NCI-H146 (cell line): ENCODE measurements around the gene SDC1.

Source experiments
- DNase-seq: peaks from one replicate; lab custom pipeline; 2025; lab: John Stamatoyannopoulos, UW

SDC1 gene

DNA sequence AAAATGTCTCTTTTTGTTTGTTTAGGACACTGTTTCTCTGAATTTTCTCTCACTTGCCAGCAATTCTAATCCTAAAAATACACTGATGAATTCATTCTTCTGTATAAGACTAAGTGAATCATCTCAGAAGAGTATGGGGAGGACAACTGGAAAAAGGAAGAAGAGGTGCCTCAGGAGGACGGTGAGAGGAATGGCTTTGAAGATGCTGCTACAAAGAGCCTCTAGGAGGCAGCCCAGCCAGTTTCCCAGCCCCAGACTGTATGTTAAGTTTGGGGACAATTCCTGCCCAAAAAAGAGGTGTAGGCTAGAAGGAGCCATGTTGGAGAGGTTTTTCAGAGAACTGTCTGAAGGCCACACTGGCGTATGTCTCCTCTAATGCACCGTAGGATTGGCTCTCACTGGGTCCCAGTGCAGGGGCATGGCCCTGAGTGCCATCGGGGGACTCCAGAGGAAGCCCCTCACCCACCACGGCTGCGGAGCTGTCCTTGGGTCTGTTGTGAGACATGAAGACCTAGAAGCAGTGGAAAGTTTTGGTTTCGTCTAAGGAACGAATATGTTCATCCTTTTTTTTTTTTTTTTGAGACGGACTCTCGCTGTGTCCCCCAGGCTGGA lies 3.1 kb upstream of the SDC1 start:
- DNase-seq, result no peak

DNA sequence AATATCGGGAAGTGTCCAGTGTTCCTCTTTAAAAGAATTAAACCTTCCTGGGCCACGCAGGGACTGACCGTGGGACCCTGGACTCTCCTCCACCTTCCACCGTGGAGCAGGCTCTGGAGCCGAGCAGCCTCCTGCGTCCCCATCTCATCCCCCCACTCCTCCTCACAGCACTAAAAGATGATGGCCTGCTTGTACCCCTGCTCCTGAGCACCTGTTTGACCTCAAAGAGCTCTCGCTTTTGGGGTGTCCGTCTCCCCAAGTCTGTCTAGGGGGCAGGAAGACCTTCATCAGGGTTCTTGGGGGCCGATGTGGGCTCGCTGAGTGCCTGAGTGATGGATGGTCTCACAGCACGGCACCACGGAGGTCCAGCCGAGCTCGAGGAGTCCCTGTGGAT lies 1.2 kb upstream of the SDC1 start:
- no peak for DNase-seq

DNA sequence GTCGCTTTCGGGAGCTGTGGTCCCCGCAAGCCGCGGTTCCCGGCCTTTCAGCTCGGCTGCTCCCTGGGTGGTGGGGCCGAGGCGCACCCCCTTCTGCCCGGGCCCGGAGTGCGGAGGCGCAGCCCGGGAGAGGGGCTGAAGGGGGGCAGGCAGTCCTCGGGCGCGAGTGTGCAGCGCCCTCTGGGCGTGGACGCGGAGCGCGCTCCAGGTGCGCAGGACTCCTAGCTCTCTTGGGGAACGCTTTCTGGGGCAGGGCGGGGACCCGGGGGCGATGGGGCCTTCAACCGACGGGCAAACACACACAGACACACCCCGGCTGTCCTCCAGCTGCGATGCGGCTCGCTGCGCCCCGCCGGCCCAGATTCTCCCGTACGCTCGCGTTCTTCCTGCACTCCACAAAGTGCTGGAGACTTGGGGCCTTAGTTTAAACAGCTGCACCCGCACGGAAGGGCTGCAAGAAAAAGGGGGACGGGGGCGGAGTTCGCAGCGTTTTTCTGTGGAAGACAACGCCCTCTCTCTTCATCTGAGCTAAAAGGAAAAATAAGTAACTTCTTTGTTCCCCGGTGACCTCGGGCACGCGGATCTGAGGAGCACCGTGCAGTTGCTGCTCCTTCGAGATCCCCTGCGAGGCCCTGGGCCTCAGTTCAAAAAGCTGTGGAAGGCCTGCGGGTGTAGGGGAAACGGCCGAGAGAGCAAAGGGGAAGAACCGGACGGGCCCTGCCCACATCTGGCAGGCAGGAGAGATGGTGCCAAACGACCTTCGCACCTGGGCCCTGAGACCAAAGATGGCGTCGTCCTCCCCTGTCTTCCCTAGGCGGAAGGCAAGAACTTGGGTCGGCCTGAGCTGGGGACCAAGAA lies 593 bp upstream of the SDC1 start:
- DNase-seq, result peak; percentile 84

DNA sequence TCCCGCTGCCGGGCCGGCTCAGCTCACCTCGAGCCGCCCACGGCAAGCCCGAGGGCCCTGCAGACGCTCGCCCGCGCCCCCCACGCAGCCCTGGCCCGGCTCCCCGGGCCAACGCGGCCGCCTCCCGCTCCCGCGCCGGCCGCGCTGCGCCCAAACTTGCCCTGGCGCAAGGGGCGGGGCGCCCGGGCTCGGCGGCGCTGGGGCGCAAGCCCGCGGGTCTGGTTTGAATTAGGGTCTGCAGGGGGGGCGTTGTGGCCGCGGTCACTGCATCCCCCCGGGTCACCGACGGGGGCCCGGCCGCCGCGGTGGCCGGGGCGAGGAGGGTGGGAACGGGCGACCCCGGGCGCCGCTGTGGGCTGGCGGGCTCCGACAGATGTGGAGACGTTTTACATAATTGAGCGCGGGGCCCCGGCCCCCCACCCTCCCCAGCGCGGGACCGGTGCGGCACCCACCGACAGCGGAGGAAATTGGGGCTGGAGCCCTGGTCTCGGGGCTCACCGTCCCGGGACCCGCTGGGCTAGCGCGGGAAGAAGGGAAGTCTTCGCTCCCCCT lies 690 bp downstream of the SDC1 start:
- peak; percentile 52 for DNase-seq

DNA sequence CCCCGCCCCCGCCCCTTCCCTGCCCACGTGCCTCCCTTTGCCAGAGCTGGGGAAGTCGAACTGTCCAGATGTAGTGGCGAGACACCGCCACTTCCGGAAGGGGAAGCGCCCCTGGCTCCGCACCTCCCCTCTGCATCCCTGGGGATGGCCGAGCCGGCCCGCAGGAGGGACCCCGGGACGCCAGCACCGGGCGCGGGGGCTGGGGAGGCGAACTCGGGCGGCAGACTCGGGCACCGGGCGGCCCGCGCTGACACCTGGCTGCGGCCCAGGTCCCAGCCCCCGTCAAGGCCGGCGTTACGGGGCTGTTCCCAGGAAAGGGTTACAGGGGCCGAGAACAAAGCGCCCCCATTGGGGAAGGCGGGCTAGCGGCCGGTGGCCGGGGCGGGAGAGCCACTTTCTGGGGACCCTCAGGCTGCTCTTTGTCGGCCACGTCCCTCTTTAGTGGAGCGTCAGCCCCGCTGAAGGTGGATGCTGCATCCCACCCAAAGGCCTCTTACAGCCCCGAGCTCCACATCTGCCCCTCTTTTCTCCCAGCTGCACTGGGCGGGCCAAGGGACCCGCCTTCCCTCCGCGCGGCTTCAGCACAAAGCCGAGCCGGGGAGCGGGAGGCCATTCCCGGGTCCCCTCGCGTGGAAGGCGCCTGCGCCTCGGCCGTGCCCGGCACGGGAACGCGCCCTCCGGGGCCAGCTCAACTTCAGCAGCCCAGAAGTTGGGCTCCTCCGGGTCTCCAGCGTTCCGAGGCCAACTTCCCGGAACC lies 1.3 kb downstream of the SDC1 start:
- DNase-seq, result peak; percentile 70

DNA sequence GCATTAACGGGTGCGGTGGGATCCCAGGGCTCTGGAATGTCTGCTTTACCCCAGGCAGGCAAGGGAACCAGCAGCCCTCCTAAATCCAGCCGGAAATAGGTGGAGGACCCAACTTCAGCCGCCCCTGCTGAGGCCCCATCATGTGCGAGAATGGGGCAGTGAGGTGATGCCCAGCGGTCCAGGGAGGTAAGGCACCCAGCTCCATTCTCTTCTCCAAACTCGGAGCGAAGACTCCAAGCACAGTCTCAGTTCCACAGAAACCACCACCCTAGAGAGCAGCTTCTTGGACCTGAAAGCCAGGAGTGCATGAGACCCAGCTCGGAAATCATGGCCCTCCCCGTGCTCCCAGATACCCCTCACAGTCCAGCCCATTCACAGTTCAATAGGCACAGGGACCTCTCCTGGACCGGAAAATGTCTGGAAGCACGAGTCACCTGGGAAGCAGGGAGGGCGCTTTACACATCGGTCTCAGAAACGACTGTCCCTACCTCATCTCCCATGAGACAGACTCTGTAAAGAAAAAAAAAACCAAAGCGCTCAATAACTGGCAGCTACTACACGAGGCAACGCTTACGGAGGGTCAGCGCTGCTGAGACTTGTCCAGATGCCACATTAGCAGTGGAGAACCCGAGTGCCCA lies 2.0 kb downstream of the SDC1 start:
- DNase-seq, result no peak

DNA sequence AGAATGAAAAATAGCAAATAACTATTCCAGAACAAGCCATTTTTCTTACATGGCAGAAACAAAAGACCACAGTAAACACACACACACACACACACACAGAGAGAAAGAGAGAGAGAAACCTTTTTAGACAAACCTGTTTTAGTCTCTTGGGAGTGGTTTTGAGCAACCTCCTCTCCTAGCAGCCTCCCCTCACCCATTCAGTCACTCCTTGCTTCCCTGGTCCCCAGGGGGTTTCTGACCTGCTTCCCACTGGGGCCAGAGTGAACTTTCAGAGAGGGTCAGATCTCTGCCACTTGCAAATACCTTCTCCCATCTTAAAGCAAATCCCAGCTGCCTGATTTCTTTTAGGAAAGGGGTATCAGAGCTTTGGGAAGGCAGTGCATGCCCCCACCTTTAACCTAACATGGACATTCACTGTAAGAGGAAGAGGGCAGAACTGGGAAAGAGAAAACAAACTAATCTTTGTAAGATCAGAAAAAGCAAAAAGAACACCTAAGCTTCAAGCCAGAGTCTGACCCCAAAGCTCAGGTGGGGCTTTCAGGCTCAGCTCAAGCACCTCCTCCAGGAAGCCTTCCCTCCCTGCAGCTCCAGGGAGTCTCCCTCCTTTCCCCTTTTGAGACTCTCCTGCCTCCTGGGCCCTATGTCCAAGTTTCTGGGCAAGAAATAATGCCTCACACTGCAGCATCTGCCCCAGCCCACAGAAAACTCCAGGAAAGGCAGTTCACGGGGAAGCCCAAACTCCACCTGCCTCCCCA lies 2.7 kb downstream of the SDC1 start:
- no peak for DNase-seq

DNA sequence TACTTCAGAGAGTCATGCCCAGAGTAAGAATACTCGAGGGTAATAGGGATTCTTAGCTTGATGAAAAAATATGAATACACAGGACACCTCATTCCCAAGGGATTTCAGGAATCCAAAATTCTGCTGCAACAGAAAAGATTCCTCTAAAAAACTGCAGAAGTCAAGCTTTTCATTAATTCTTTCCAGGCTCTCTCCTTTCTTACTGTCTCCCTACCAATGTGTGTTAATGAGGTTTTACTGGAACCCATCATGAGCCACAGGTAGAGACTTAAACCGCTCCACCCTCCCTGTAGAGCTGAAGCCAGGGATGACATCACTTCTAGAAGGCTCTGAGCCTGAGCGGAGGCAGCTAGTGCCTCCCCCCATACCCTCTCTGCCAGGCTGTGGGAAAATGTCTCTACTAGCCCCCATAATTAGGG lies 3.4 kb downstream of the SDC1 start:
- DNase-seq, result no peak

DNA sequence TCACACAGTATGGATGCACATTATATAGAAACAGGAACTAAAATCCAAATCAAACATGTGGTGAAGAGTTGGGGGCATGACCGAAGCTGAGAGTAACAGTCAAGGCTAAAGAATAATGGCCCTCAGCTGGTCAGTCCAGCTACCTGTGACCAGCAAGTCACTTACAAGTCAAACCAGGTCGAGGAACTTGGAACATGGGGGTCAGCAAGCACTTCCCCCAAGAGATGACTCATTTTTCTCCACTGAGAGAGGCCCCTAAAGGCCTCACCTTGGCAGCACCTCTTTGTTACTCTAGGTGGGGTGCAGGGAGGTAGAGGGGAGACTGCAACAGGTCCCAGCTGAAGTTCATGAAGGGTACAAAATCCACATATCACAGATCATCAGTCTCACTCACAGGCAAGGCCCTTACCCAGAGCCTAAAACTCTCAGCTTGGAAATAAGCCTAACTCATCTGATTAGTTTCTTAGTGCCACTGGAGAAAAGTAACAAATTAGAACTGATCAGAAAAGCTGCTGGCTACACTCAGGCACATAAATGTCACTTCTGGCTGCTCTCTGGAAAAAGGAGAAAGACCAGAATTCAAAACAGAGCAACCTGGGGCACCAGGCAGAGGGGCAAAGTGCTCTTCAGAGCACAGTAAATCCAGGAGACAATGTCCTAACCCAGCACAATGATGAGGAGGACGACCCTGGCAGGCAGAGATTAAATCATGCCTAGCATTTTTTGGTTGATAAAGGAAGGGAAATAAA lies 4.0 kb downstream of the SDC1 start:
- DNase-seq, result no peak

DNA sequence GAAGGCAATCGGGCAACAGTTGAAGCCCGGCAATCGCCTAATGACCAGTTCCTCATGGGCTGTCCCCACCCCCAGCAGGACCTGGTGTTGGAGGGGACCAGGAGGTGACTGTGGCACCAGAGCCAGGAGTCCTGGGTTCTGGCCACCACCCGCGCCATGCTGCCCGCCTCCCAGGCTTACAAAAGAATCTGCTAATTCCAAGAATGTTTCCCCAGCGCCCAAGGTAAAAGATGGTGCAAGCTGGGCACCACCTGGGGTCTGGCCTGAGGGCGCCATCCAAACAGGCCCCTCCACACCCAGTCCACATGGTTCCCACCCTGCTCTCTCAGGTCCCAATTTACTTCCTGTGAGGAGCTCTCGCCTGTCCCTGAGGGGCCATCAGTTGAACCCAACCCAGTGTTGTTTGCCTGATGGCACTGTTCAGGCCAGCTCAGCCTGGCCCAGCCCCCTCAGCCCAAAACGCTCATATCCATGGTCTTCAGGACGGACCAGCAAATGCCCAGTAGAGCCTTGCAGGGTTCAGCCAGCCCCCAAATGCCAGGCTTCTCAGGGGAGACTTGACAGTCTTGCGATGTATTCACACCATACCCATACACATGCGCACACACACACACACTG lies 5.1 kb downstream of the SDC1 start:
- no peak for DNase-seq

DNA sequence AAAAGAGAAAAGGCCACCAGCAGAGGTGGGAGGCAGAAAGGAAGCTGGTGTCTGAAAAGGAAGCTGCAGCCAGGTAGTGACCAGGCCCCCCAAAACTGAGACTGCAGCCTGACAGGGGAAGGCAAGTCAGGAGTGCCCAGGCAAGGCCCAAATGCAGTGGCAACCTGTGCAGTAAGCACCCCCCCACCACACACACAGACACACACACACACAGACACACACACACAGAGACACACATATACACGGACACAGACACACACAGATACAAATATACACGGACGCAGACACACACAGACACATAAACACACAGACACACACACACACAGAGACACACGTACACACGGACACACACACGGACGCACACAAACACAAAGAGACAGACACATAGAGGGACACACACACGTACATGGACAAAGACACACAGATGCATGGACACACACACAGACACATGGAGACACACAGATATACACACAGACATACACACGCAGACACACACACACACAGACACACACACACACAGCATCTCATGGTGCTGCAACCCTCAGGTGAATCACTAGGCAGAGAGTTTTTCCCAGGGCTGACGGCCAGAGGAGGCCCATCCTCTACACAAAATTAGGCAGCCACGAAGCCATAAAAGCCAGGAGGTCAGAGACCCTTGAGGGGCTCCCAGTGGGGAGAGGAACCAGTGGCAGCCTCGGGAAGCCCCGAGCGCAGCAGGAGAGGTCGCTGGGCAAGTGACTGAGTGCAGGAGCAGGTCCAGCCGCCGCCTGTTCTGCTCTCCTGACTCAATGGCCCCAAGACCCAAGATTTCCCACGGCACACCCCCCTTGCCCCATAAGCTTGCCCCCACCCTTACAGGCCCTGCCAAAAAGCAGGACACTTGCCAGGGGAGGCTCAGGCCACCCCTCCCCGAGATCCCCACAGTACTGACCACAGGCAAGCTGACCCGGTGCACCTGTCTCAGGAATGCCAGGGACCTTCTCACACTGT lies 6.3 kb downstream of the SDC1 start:
- DNase-seq, result no peak

DNA sequence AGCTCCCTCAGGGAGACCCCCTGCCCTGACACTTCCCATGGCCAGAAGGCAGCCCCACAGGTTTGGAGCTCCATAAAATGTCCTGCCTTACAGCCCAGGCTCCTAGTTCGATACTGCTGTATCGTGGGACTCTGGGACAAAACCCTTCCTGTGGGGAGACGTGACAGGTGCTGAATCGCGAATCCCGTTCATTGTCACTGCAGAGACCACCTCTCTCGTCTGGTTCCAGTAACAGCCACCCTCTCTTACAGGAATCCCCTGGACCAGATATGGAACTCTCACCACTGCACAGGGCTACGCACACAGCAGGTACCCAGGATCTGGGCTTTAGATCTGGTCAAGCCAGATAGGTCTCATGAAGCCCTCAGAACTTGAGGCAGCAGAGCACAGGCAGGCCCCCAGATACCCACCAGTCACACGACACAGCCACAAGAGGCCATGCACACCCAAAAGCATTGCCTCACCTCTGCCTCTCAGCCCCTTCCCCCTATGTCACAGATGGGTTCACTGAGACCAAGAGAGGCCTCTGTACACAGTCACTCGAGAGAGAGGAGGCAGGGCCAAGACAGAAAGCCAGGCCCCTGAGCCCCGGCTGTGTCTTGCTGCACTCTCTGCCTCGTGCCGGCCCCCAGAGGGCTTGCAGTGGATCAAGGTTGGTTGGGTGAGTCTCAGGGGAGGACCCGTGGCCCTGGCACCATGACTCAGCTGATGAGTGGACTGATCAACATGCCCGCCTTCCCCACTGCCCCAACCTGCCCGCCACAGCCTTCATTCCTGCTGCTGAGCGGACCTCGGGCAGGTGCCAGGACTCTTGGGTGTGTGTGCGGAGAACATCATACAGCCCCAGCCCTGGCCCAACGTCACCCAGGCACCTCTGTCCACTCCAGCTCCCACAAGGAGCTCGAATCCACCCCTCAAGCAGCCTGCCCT lies 7.6 kb downstream of the SDC1 start:
- no peak for DNase-seq

DNA sequence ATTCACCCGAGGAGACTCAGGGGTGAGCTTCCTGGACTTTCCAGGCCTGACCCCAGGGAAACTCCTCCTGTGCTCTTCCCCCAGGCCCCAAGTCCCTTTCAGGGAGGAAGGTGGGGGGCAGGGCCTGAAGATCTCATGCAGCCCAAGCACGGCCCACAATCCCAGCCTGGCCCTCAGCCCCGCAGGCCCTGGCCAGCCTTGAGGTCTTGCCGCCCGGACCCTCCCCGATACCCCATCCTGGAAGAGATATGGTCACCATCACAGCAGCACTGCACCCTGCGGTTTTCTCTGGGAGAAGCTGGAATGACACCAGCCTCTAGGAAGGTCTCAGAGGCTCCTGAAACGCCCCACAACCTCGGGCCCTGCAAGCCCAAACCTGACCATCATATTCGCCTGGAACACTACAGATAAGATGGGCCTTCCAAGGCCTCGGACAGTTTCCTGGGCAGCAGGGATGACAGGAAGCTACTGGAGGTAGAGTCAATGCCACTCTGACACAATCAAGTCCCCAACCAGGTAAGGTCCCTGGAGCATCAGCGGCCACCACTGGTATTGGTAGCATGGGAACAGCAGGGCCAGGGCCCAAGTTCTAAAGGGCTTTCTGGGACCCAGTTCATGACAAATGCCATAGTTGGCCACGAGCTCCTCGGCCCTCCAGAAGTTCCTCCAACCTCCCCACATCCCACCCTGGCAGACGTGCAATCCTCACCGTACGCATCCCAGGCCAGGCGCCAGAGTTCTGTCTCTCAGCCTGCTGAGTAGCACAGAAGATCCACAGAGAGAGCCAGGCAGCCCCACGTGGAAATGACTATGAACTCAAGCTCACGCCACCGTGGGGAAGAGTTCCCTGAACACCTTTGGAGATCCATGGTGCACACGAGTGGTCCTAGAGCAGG lies 8.6 kb downstream of the SDC1 start:
- DNase-seq, result no peak

DNA sequence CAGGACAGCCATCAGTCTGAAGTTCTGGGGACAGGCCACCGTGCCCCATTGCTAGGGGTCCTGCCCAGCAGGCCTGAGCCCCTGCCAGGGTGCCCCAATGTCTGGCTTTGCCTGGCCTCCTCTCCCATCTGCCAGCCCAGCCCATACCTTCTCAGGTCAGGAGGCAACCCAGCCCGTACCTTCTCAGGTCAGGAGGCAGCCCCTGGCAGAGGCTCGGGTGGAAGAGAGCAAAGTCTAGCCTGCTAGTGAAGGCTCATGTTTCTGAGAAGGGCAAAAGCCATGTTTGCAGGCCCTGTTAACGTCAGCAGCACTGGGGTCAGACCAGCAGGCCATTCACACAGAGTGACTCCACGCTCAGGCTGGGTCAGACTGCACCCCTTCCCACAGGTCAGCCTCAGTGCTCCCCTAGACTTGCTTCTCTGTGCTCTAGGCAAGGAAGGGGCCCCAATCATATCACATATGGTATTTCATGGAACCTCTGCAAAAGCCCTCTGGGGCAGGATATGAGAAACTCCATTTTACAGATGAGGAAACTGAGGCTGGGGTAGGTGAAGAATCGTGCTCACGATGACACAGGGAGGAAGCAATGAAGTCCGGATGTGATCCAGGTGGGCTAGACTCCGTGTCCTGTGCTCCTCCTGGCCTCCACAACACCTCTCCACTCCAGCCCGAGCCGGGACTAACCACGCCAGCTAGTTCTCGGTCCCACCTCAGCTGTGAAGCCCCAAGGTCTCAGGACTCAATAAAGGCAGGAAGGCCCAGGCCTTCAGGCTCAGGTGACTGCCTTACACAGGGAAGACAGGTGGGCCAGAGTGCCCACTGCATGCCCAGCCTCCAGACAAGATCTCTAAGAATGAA lies 9.5 kb downstream of the SDC1 start:
- DNase-seq, result no peak

DNA sequence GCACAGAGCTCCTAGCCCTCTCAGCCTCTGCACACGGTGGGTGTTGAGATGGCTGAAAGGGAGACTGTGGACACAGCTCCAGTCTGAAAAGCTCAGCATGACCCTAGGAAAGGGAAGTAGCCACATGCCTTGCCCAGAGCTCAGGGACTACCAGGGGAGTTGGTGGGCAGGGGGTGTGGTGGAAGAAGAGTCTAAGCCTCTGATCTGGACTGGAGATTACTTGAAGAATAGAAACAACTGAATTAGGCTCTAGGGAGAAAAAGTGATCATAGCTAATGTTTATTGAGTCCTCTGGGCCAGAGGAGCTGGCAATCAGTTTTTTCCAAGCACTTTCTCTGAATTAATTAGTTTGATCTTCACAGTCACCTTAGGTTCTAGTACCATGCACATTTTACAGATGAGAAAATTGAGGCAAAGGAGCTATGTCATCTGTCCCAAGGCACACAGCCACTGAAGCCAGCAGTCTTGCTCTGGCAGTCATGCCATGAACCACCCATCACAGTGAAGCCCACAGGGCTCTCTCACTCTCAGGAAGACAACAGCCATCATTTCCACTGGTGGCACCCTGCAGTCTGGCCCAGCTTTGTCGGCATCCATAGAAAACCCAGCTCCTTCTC lies 10.3 kb downstream of the SDC1 start:
- no peak for DNase-seq
